ENCODE measurements around the gene VPS33B. TPM values are rescaled to one million over a fixed set of nuclear protein-coding genes. Genes with fewer than 3 reads are reported as not detected.

Gene VPS33B
- total and polyA plus RNA-seq, 2 of the 8 experiments (the other 6 are each of a cell fraction or from before 2014, with no cell fraction given), result 11.8 to 17.3 TPM

GRCh38 chr15:91032919-91033803 lies 10.8 kb upstream of the VPS33B start (continued):
- TF ChIP-seq POU5F1 (IDR thresholded peaks at IDR 0.05; ENCODE audit: low read depth, low read length) (no peak), RNF2 (IDR thresholded peaks at IDR 0.05; ENCODE audit: borderline replicate concordance, low read depth, low read length, missing control alignments, poor library complexity, severe bottlenecking) (no peak), HDAC2 (IDR thresholded peaks at IDR 0.05; ENCODE audit: borderline replicate concordance in 1 of 2, low read depth in 2 of 2, low read length in 2 of 2) (no peak), ATF2 (IDR thresholded peaks at IDR 0.05; ENCODE audit: low read length) (no peak), ASH2L (IDR thresholded peaks at IDR 0.05; ENCODE audit: low read length) (no peak), CHD2 (IDR thresholded peaks at IDR 0.05; ENCODE audit: low read length) (no peak), BRCA1 (IDR thresholded peaks at IDR 0.05; ENCODE audit: low read depth, low read length) (no peak), SAP30 (IDR thresholded peaks at IDR 0.05; ENCODE audit: insufficient read depth, insufficient replicate concordance, low read length) (no peak), CREB1 (IDR thresholded peaks at IDR 0.05) (no peak), MAFK (IDR thresholded peaks at IDR 0.05; ENCODE audit: low read depth, low read length) (no peak), POLR2AphosphoS5 (IDR thresholded peaks at IDR 0.05; ENCODE audit: low read depth, low read length) (no peak), E2F6 (IDR thresholded peaks at IDR 0.05) (peak; percentile 56; the same call in 1 of the 2 replicates), TAF7 (optimal IDR thresholded peaks at IDR 0.05; ENCODE audit: borderline replicate concordance, low read depth, low read length) (no peak), RBBP5 (IDR thresholded peaks at IDR 0.05; ENCODE audit: borderline replicate concordance, low read depth, low read length) (no peak), TAF1 (IDR thresholded peaks at IDR 0.05; ENCODE audit: low read depth, low read length) (peak; percentile 49; the same call in 1 of the 2 replicates), HDAC6 (IDR thresholded peaks at IDR 0.05; ENCODE audit: low read depth, low read length) (no peak)
- TF ChIP-seq, protein P1, sequence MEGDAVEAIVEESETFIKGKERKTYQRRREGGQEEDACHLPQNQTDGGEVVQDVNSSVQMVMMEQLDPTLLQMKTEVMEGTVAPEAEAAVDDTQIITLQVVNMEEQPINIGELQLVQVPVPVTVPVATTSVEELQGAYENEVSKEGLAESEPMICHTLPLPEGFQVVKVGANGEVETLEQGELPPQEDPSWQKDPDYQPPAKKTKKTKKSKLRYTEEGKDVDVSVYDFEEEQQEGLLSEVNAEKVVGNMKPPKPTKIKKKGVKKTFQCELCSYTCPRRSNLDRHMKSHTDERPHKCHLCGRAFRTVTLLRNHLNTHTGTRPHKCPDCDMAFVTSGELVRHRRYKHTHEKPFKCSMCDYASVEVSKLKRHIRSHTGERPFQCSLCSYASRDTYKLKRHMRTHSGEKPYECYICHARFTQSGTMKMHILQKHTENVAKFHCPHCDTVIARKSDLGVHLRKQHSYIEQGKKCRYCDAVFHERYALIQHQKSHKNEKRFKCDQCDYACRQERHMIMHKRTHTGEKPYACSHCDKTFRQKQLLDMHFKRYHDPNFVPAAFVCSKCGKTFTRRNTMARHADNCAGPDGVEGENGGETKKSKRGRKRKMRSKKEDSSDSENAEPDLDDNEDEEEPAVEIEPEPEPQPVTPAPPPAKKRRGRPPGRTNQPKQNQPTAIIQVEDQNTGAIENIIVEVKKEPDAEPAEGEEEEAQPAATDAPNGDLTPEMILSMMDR (IDR thresholded peaks at IDR 0.05; ENCODE audit: control extremely low read depth in 1 of 3, insufficient read depth in 1 of 3, low read depth in 1 of 3, low read length in 3 of 3), result peak; percentile 75 to 88 (median 87)

All from H1 (cell line).